ENCODE results near the gene RAD52. TPM values are rescaled to one million over a fixed set of nuclear protein-coding genes. Genes with fewer than 3 reads are reported as not detected.

RAD52 gene
- total RNA-seq, 1 donor = 10.8 TPM

DNA sequence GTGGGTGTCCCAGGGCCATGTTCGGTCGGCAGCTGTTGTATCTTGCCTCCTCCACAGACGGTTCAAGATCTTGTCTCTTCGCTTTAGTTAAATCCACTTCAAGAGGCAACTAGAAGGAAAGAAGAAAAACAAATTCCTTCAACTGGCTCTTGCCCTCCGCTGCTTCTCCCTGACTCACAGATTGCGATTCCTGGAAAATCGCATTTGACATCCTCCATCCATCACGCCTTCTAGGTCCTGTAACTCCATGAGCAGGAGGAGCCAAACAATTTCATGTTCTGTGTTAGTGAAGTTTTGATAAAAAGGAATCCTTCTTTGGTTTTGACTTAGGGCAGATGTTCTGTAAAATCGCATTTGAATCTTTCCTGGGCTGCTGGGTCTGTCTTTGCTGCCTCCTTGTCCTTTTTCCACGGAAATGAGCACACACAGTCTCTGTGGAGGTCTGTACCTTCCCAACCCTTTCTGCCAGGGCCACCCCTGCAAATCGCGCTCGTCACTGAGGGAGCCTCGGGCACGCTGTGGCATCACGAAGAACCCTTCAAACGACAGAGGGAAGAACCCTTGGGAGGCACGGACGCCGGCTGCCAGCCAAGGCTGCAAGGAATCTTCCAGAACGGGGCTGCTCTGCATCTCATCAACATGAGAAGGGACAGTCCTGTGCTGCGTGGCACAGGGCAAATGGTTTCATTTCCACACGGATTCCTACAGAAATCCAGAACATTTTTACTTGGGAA is 32.6 kb downstream of the RAD52 start:
- no peak for DNase-seq (ENCODE audit: low read depth)
- H3K4me3 ChIP-seq (ENCODE audit: low read depth, low read length) = no peak overlapping the region
- TF ChIP-seq, protein P1, sequence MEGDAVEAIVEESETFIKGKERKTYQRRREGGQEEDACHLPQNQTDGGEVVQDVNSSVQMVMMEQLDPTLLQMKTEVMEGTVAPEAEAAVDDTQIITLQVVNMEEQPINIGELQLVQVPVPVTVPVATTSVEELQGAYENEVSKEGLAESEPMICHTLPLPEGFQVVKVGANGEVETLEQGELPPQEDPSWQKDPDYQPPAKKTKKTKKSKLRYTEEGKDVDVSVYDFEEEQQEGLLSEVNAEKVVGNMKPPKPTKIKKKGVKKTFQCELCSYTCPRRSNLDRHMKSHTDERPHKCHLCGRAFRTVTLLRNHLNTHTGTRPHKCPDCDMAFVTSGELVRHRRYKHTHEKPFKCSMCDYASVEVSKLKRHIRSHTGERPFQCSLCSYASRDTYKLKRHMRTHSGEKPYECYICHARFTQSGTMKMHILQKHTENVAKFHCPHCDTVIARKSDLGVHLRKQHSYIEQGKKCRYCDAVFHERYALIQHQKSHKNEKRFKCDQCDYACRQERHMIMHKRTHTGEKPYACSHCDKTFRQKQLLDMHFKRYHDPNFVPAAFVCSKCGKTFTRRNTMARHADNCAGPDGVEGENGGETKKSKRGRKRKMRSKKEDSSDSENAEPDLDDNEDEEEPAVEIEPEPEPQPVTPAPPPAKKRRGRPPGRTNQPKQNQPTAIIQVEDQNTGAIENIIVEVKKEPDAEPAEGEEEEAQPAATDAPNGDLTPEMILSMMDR (IDR thresholded peaks at IDR 0.05; ENCODE audit: insufficient read depth, low read length) = no peak

DNA sequence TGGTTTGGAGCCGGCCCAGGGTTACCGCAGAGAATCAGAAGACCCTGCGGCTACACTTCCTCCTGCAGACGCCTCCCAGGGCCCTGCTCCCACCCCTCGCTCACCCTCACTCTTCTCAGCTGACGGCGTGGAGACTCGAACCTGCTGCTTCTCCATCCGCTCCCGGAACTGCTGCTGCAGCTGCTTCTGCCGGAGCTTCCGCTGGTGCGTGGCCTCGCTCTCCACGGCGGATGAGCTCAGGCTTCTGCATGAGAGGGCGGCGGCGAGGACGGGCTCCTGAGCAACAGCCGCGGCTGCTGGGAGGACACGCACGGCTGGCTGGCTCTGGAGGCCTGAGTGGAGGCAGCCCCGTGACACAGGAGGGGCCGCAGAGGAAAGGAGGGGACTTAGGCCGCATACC is 33.3 kb downstream of the RAD52 start:
- no peak overlapping the region for H3K4me3 ChIP-seq (ENCODE audit: low read depth, low read length)
- no peak for DNase-seq (ENCODE audit: low read depth)
- TF ChIP-seq, protein P1 (IDR thresholded peaks at IDR 0.05; ENCODE audit: insufficient read depth, low read length) = no peak

DNA sequence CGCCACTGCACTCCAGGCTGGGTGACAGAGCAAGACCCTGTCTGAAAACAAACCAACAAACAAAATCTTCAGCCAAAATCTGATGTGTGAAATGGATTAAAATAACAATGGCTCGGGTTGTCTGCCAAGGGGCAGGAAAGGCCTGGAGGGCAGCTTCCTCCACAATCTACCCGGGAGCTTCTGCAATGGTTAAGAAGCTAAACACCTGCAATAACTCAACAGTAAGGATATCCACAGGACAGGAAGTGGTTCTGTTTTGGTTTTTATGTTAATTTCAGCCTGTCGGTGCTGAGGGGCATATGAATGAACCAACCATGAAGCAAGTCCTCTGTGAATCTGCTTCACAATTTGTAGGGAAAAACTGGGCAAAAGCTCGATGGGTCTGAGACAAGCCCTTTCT is 34.4 kb downstream of the RAD52 start:
- TF ChIP-seq, protein P1 (IDR thresholded peaks at IDR 0.05; ENCODE audit: insufficient read depth, low read length) = no peak
- H3K4me3 ChIP-seq (ENCODE audit: low read depth, low read length) = no peak overlapping the region
- DNase-seq (ENCODE audit: low read depth) = no peak

DNA sequence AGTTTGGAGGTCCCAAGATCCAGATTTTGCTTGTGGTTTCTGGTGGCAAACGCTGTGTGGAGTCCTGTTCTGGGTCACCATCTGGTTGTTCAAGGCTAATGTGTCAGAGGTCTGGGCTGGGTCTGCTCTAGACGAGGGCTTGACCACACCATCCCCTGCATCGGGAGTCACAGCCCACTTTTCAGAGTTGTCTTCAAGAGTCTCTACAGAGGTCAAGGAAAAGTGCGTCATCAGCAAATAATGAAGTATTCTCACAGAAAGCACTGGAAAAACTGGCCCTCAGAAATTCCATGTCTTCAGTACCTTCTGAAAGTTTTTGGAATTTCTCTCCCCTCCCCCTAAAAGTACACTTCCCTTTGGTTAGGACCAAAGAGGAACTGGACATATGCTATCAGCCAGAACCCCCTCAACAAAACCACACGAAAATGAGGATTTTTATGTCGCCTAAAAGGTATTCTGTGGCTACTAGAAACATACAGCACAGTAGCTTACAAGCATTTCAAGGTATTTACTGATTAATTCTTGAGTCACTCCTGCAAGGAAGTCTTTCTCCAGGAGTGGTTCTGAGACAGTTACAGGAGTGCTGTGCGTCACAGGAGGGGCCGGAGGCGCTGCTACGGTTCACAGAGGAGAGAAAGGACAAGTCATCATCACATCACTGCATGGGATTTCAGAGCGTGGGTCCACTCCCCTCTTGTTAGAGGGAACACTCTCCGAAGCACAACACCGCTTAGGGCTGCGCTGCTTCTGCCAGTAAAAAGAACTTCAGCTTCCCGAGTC is 35.4 kb downstream of the RAD52 start:
- DNase-seq (ENCODE audit: low read depth) = peak; percentile 22
- no peak overlapping the region for H3K4me3 ChIP-seq (ENCODE audit: low read depth, low read length)
- TF ChIP-seq, protein P1 (IDR thresholded peaks at IDR 0.05; ENCODE audit: insufficient read depth, low read length) = no peak

DNA sequence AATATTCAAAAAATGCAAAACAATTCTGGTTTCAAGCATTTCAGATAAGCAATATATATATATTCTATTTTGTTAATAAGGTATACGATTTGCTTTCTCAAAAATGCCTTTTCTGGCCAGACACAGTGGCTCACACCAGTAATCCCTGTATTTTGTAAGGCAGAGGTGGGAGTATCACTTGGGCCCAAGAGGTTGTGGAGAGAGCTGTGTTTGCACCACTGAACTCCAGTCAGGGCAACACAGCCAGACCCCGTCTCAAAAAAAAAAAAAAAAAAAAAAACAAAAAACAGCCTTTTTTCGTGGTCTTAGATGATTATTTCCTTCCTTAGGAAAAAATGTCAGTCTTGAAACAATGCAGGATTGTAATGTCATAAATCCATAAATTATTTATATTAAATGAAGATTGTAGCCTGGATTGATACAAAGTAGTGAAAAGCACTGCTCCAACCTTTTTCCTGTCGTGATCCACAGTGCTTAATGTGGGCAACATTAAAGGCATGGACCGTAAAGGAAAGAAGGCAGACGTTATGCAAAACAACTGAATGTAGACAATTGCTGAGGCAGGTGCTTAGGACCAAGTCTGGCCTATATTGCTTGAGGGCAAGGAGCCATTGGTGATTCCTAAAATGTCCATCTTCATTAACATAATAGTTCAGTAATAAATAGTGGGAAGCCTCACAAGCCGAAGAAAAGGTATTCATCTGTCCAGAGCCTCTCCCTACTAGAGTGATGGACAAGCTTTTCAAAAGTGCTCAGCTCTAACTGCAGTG is 36.8 kb downstream of the RAD52 start:
- TF ChIP-seq, protein P1 (IDR thresholded peaks at IDR 0.05; ENCODE audit: insufficient read depth, low read length) = no peak
- no peak overlapping the region for H3K4me3 ChIP-seq (ENCODE audit: low read depth, low read length)
- no peak for DNase-seq (ENCODE audit: low read depth)

DNA sequence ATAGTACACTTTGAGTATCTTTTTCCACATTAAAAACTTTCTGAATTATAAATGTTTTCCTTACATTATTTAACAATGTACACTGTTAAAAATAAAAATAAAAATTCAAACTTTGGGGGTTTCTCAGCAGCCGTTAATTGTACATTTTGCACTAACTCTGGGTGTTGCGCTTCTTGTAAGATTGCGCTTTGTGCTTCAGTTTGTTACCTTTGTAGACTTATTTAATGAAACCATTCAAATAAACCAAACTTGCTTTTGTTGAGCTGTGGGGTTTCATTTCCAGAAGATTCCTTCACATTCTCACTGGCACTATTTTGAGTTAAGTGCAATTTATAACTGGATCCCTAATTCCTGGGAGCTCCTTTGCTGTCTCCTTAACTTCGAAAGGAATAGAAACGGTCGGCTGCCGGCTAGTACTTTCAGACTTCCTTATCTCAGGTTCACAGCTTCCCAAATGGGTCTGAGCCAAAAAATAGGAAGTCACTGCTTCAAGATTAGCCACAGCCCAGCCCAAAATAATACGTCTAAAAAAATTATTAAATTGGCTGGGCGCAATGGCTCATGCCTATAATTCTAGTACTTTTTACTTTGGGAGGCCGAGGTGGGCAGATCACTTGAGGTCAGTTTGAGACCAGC is 38.2 kb downstream of the RAD52 start:
- no peak overlapping the region for H3K4me3 ChIP-seq (ENCODE audit: low read depth, low read length)
- DNase-seq (ENCODE audit: low read depth) = peak; percentile 37
- TF ChIP-seq, protein P1 (IDR thresholded peaks at IDR 0.05; ENCODE audit: insufficient read depth, low read length) = no peak
